ENCODE measurements around the gene GABRA1. TPM values are rescaled to one million over a fixed set of nuclear protein-coding genes. Genes with fewer than 3 reads are reported as not detected.

The GABRA1 gene
- total RNA-seq, 1 experiment from 2014 or later, result not detected

- DNase-seq, result no peak
- BruUV-seq (replicated peaks), result no TSS peak
- TF ChIP-seq CTCF (IDR thresholded peaks at IDR 0.05; ENCODE audit: insufficient read depth in 1 of 2, low read depth in 1 of 2, low read length in 1 of 2, severe bottlenecking in 1 of 2, unreplicated experiment in 1 of 2), result no peak
Measured at GRCh38 chr5:161895514-161895913, 47.6 kb downstream of the GABRA1 start.

GRCh38 chr5:161897033-161897432, 49.1 kb downstream of the GABRA1 start:
- Histone ChIP-seq H3K9me3 (no peaks in the 10 kb centered on the region), H3K36me3 (ENCODE audit: control insufficient read depth, insufficient read depth, low read length) (no peaks in the 10 kb centered on the region), H3K27me3 (replicated peaks; ENCODE audit: control insufficient read depth, insufficient read depth, low read length) (no peaks in the 10 kb centered on the region), H3K4me3 (ENCODE audit: low read depth, low read length) (no peak overlapping the region), H3K4me1 (no peaks in the 10 kb centered on the region)
- Mint-ChIP-seq H3K4me3 (ENCODE audit: unreplicated experiment) (no peak overlapping the region), H3K36me3 (ENCODE audit: insufficient read depth, unreplicated experiment) (no peaks in the 10 kb centered on the region), H3K9me3 (ENCODE audit: unreplicated experiment) (no peaks in the 10 kb centered on the region), H3K27ac (ENCODE audit: unreplicated experiment) (no peak overlapping the region), H3K4me1 (ENCODE audit: low read depth, unreplicated experiment) (no peaks in the 10 kb centered on the region), H3K27me3 (ENCODE audit: insufficient read depth, unreplicated experiment) (no peaks in the 10 kb centered on the region)
- DNase-seq, result no peak
- BruUV-seq (replicated peaks), result no TSS peak
- ChIA-PET POLR2A (no interaction called here), CTCF (no interaction called here)
- no peak for TF ChIP-seq CTCF (IDR thresholded peaks at IDR 0.05; ENCODE audit: insufficient read depth in 1 of 2, low read depth in 1 of 2, low read length in 1 of 2, severe bottlenecking in 1 of 2, unreplicated experiment in 1 of 2)
- intact Hi-C loops (cut with micrococcal nuclease; ENCODE audit: unreplicated experiment), result no loop called here

More at GRCh38 chr5:161895514-161895913, 47.6 kb downstream of the GABRA1 start:
- POLR2A ChIA-PET, result no interaction called here
- no peaks in the 10 kb centered on the region for H3K36me3 Mint-ChIP-seq (ENCODE audit: insufficient read depth, unreplicated experiment)
- no peaks in the 10 kb centered on the region for H3K36me3 ChIP-seq (ENCODE audit: control insufficient read depth, insufficient read depth, low read length)
- no peaks in the 10 kb centered on the region for H3K9me3 ChIP-seq
- H3K27me3 ChIP-seq (replicated peaks; ENCODE audit: control insufficient read depth, insufficient read depth, low read length), result no peaks in the 10 kb centered on the region
- no peak overlapping the region for H3K27ac Mint-ChIP-seq (ENCODE audit: unreplicated experiment)
- H3K4me3 ChIP-seq (ENCODE audit: low read depth, low read length), result no peak overlapping the region
- no peaks in the 10 kb centered on the region for H3K9me3 Mint-ChIP-seq (ENCODE audit: unreplicated experiment)
- CTCF ChIA-PET, result no interaction called here
- H3K27me3 Mint-ChIP-seq (ENCODE audit: insufficient read depth, unreplicated experiment), result no peaks in the 10 kb centered on the region
- no peak overlapping the region for H3K4me3 Mint-ChIP-seq (ENCODE audit: unreplicated experiment)
- intact Hi-C loops (cut with micrococcal nuclease; ENCODE audit: unreplicated experiment), result no loop called here
- H3K4me1 ChIP-seq, result no peaks in the 10 kb centered on the region
- no peaks in the 10 kb centered on the region for H3K4me1 Mint-ChIP-seq (ENCODE audit: low read depth, unreplicated experiment)

GRCh38 chr5:161899590-161899989, 51.7 kb downstream of the GABRA1 start:
- ChIA-PET CTCF (no interaction called here), POLR2A (no interaction called here)
- Histone ChIP-seq H3K36me3 (ENCODE audit: control insufficient read depth, insufficient read depth, low read length) (no peaks in the 10 kb centered on the region), H3K9me3 (no peaks in the 10 kb centered on the region), H3K4me1 (no peaks in the 10 kb centered on the region), H3K4me3 (ENCODE audit: low read depth, low read length) (no peak overlapping the region), H3K27me3 (replicated peaks; ENCODE audit: control insufficient read depth, insufficient read depth, low read length) (no peaks in the 10 kb centered on the region)
- Mint-ChIP-seq H3K27me3 (ENCODE audit: insufficient read depth, unreplicated experiment) (peaks cover 3% of the 10 kb centered on the region), H3K36me3 (ENCODE audit: insufficient read depth, unreplicated experiment) (no peaks in the 10 kb centered on the region), H3K4me3 (ENCODE audit: unreplicated experiment) (no peak overlapping the region), H3K27ac (ENCODE audit: unreplicated experiment) (no peak overlapping the region), H3K4me1 (ENCODE audit: low read depth, unreplicated experiment) (no peaks in the 10 kb centered on the region), H3K9me3 (ENCODE audit: unreplicated experiment) (no peaks in the 10 kb centered on the region)
- no peak for TF ChIP-seq CTCF (IDR thresholded peaks at IDR 0.05; ENCODE audit: insufficient read depth in 1 of 2, low read depth in 1 of 2, low read length in 1 of 2, severe bottlenecking in 1 of 2, unreplicated experiment in 1 of 2)
- no peak for DNase-seq
- intact Hi-C loops (cut with micrococcal nuclease; ENCODE audit: unreplicated experiment), result no loop called here
- no TSS peak for BruUV-seq (replicated peaks)

Data from Caco-2 (cell line).